HG03280 (cell line): ENCODE data around the gene P3H4.
"Not testable (repeated sequence)": the region's sequence is repeated elsewhere in the genome, so short reads cannot be mapped to it uniquely, and the experiment has no call there.

Source experiments
- ATAC-seq: cut with Tn5 transposase; IDR thresholded peaks from one replicate; pipeline ENCODE4 v1.9.1; 2021; ENCODE audit warnings: mild to moderate bottlenecking, moderate library complexity; ENCODE audit not compliant: unreplicated experiment

The P3H4 gene

GRCh38 chr17:41794540-41794975 is 17.2 kb downstream of the P3H4 start:
- no peak for ATAC-seq

GRCh38 chr17:41793784-41794539 is 17.8 kb downstream of the P3H4 start:
- ATAC-seq = no peak

- no peak for ATAC-seq
Measured at GRCh38 chr17:41792845-41793783, 18.6 kb downstream of the P3H4 start.

GRCh38 chr17:41787021-41787418 is 24.7 kb downstream of the P3H4 start:
- ATAC-seq = no peak

GRCh38 chr17:41786227-41787020 is 25.3 kb downstream of the P3H4 start, which contains the start of gene JUP:
Gene JUP (minus strand): TSS chr17:41786711. CDS start chr17:41771854, 14,857 bp downstream.
- peak; percentile 88 for ATAC-seq

GRCh38 chr17:41785859-41786226 is 25.9 kb downstream of the P3H4 start:
- ATAC-seq = no peak

GRCh38 chr17:41785091-41785858 is 26.5 kb downstream of the P3H4 start:
- no peak for ATAC-seq

- ATAC-seq = no peak
Measured at GRCh38 chr17:41784207-41784744, 27.5 kb downstream of the P3H4 start.

- ATAC-seq = no peak
Measured at GRCh38 chr17:41782142-41782541, 29.6 kb downstream of the P3H4 start.

- ATAC-seq = no peak
Measured at GRCh38 chr17:41781404-41782110, 30.2 kb downstream of the P3H4 start.

GRCh38 chr17:41779954-41780353 is 31.8 kb downstream of the P3H4 start:
- ATAC-seq = no peak

GRCh38 chr17:41777574-41778188 is 34.1 kb downstream of the P3H4 start:
- no peak for ATAC-seq

- ATAC-seq = no peak
Measured at GRCh38 chr17:41777157-41777573, 34.6 kb downstream of the P3H4 start.

GRCh38 chr17:41776262-41776900 is 35.4 kb downstream of the P3H4 start:
- ATAC-seq = not testable (repeated sequence)

GRCh38 chr17:41775394-41776226 is 36.1 kb downstream of the P3H4 start:
- no peak for ATAC-seq

- ATAC-seq = no peak
Measured at GRCh38 chr17:41773731-41774193, 38.0 kb downstream of the P3H4 start.

- no peak for ATAC-seq
Measured at GRCh38 chr17:41773190-41773588, 38.6 kb downstream of the P3H4 start.
